CD4-positive, alpha-beta T cell treated with Interleukin-2 at 100 ng/mL for 4 hours (primary cell): ENCODE data around the gene RPS6KB2.

Experiments
- DNase-seq: peaks from one replicate; pipeline ENCODE4 v3.0.0-alpha.2; 2020; ENCODE audit warnings: low spot score

Gene RPS6KB2

GRCh38 chr11:67428052-67429001 is at the start of gene RPS6KB2:
TSS of gene RPS6KB2 (plus strand) at chr11:67428494. CDS start at chr11:67428546, 52 bp downstream.
- peak; percentile 99 for DNase-seq

- no peak for DNase-seq
Observed at GRCh38 chr11:67378544-67378943, 49.8 kb upstream of the RPS6KB2 start.

GRCh38 chr11:67379061-67380058 is 48.9 kb upstream of the RPS6KB2 start:
- DNase-seq = no peak

- no peak for DNase-seq
Observed at GRCh38 chr11:67381244-67381972, 46.9 kb upstream of the RPS6KB2 start.

- DNase-seq = peak; percentile 88
Observed at GRCh38 chr11:67382276-67383136, 45.8 kb upstream of the RPS6KB2 start.

GRCh38 chr11:67384851-67385366 is 43.4 kb upstream of the RPS6KB2 start:
- no peak for DNase-seq

- no peak for DNase-seq
Observed at GRCh38 chr11:67387069-67387468, 41.2 kb upstream of the RPS6KB2 start.

- no peak for DNase-seq
Observed at GRCh38 chr11:67387518-67387917, 40.8 kb upstream of the RPS6KB2 start.

GRCh38 chr11:67389477-67389876 is 38.8 kb upstream of the RPS6KB2 start:
- DNase-seq = peak; percentile 62

- DNase-seq = no peak
Observed at GRCh38 chr11:67390947-67391303, 37.4 kb upstream of the RPS6KB2 start.

GRCh38 chr11:67391304-67392182 is 36.8 kb upstream of the RPS6KB2 start, which contains the start of gene RAD9A:
TSS of gene RAD9A (plus strand) at chr11:67391986. CDS start at chr11:67392045, 59 bp downstream.
- DNase-seq = peak; percentile 90

- DNase-seq = no peak
Observed at GRCh38 chr11:67392183-67392715, 36.0 kb upstream of the RPS6KB2 start.

- no peak for DNase-seq
Observed at GRCh38 chr11:67393437-67393836, 34.9 kb upstream of the RPS6KB2 start.

- no peak for DNase-seq
Observed at GRCh38 chr11:67393990-67394389, 34.3 kb upstream of the RPS6KB2 start.

- no peak for DNase-seq
Observed at GRCh38 chr11:67395555-67396258, 32.6 kb upstream of the RPS6KB2 start.

- no peak for DNase-seq
Observed at GRCh38 chr11:67396259-67396581, 32.1 kb upstream of the RPS6KB2 start.

- DNase-seq = no peak
Observed at GRCh38 chr11:67396587-67397389, 31.5 kb upstream of the RPS6KB2 start.

- DNase-seq = no peak
Observed at GRCh38 chr11:67397536-67397935, 30.8 kb upstream of the RPS6KB2 start.
